Measurements from ENCODE around the gene KCNN3. TPM values are rescaled to one million over a fixed set of nuclear protein-coding genes. Genes with fewer than 3 reads are reported as not detected.

KCNN3 gene
- total RNA-seq, 4 donors from 2014 or later = under 0.01 to 0.57 (median 0.08) TPM

DNA sequence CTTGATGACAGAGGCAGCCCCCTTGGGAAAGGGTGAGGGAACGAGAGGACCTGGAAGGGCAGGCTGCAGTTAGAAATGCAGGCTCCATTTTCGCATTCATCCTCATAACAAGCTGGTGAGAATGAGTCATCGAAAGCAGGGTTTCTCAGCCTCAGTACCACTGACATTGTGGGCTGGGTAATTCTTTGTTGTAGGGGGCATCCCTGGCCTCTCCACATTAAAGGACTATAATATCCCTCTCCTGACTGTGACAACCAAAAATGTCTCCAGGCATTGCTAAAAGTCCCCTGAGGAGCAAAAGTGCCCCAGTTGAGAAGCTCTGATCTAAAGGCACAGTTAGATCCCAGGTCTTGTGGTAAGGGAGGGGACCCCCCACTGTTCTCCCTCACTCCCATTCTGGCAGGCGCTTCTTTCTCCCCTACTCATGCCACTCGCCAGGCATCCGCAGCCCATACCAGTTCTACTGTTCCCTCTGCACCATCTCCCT is 20.4 kb downstream of the KCNN3 start:
- TF ChIP-seq, protein P1, sequence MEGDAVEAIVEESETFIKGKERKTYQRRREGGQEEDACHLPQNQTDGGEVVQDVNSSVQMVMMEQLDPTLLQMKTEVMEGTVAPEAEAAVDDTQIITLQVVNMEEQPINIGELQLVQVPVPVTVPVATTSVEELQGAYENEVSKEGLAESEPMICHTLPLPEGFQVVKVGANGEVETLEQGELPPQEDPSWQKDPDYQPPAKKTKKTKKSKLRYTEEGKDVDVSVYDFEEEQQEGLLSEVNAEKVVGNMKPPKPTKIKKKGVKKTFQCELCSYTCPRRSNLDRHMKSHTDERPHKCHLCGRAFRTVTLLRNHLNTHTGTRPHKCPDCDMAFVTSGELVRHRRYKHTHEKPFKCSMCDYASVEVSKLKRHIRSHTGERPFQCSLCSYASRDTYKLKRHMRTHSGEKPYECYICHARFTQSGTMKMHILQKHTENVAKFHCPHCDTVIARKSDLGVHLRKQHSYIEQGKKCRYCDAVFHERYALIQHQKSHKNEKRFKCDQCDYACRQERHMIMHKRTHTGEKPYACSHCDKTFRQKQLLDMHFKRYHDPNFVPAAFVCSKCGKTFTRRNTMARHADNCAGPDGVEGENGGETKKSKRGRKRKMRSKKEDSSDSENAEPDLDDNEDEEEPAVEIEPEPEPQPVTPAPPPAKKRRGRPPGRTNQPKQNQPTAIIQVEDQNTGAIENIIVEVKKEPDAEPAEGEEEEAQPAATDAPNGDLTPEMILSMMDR (IDR thresholded peaks at IDR 0.05; ENCODE audit: low read depth) = no peak

GRCh38 chr1:154848983-154849382 is 21.1 kb downstream of the KCNN3 start:
- TF ChIP-seq, protein P1 (IDR thresholded peaks at IDR 0.05; ENCODE audit: low read depth) = no peak

- TF ChIP-seq, protein P1 (IDR thresholded peaks at IDR 0.05; ENCODE audit: low read depth) = no peak
Observed at GRCh38 chr1:154847891-154848290, 22.2 kb downstream of the KCNN3 start.

- TF ChIP-seq, protein P1 (IDR thresholded peaks at IDR 0.05; ENCODE audit: low read depth) = no peak
Observed at GRCh38 chr1:154846565-154847442, 23.3 kb downstream of the KCNN3 start.

- TF ChIP-seq, protein P1 (IDR thresholded peaks at IDR 0.05; ENCODE audit: low read depth) = no peak
Observed at GRCh38 chr1:154845879-154846278, 24.2 kb downstream of the KCNN3 start.

- TF ChIP-seq, protein P1 (IDR thresholded peaks at IDR 0.05; ENCODE audit: low read depth) = no peak
Observed at GRCh38 chr1:154845174-154845573, 24.9 kb downstream of the KCNN3 start.

- TF ChIP-seq, protein P1 (IDR thresholded peaks at IDR 0.05; ENCODE audit: low read depth) = no peak
Observed at GRCh38 chr1:154844297-154844681, 25.8 kb downstream of the KCNN3 start.
